HG02588 (cell line): Measurements from ENCODE around the gene DEPDC1B.
"Not testable (repeated sequence)": the region's sequence is repeated elsewhere in the genome, so short reads cannot be mapped to it uniquely, and the experiment has no call there.

ENCODE experiments used
- ATAC-seq: cut with Tn5 transposase; IDR thresholded peaks from one replicate; pipeline ENCODE4 v1.9.1; 2021; ENCODE audit warnings: mild to moderate bottlenecking, moderate library complexity; ENCODE audit not compliant: unreplicated experiment

DEPDC1B gene

GRCh38 chr5:60699609-60700415 is at the start of gene DEPDC1B:
TSS of gene DEPDC1B (minus strand) at chr5:60700166. CDS start at chr5:60700093, 73 bp downstream.
- ATAC-seq, result peak; percentile 95

GRCh38 chr5:60744682-60745081 is 44.7 kb upstream of the DEPDC1B start:
- ATAC-seq, result no peak

GRCh38 chr5:60743511-60744314 is 43.7 kb upstream of the DEPDC1B start:
- no peak for ATAC-seq

GRCh38 chr5:60740322-60740721 is 40.4 kb upstream of the DEPDC1B start:
- no peak for ATAC-seq

GRCh38 chr5:60738933-60739332 is 39.0 kb upstream of the DEPDC1B start:
- ATAC-seq, result no peak

GRCh38 chr5:60738461-60738860 is 38.5 kb upstream of the DEPDC1B start:
- ATAC-seq, result peak; percentile 73

GRCh38 chr5:60730858-60731257 is 30.9 kb upstream of the DEPDC1B start:
- not testable (repeated sequence) for ATAC-seq

GRCh38 chr5:60727033-60727679 is 27.2 kb upstream of the DEPDC1B start:
- ATAC-seq, result no peak

GRCh38 chr5:60724126-60724525 is 24.2 kb upstream of the DEPDC1B start:
- no peak for ATAC-seq

GRCh38 chr5:60722416-60722815 is 22.4 kb upstream of the DEPDC1B start:
- no peak for ATAC-seq

GRCh38 chr5:60719329-60719728 is 19.4 kb upstream of the DEPDC1B start:
- no peak for ATAC-seq

GRCh38 chr5:60718166-60718892 is 18.4 kb upstream of the DEPDC1B start:
- no peak for ATAC-seq

- not testable (repeated sequence) for ATAC-seq
Observed at GRCh38 chr5:60715201-60715928, 15.4 kb upstream of the DEPDC1B start.

- no peak for ATAC-seq
Observed at GRCh38 chr5:60712950-60713349, 13.0 kb upstream of the DEPDC1B start.

GRCh38 chr5:60711892-60712291 is 11.9 kb upstream of the DEPDC1B start:
- ATAC-seq, result not testable (repeated sequence)

- ATAC-seq, result no peak
Observed at GRCh38 chr5:60710362-60710761, 10.4 kb upstream of the DEPDC1B start.

- ATAC-seq, result no peak
Observed at GRCh38 chr5:60705144-60705543, 5.2 kb upstream of the DEPDC1B start.

GRCh38 chr5:60703944-60704343 is 4.0 kb upstream of the DEPDC1B start:
- no peak for ATAC-seq

GRCh38 chr5:60701321-60701968 is 1.5 kb upstream of the DEPDC1B start:
- ATAC-seq, result no peak

GRCh38 chr5:60700416-60700757 is 421 bp upstream of the DEPDC1B start:
- ATAC-seq, result peak; percentile 12
